RWPE1 (cell line): ENCODE data around the gene SVEP1.

ENCODE experiments used
- CTCF ChIA-PET: fragments of 350-600 bp; sonication (Branson Sonifier 250); formaldehyde crosslinking; extraction: SDS; loops from one replicate; lab custom pipeline; 2021; lab: Yijun Ruan, JAX
- POLR2A ChIA-PET: fragments of 400-600 bp; formaldehyde crosslinking; extraction: SDS; loops from one replicate; lab custom pipeline; 2020; ENCODE audit warnings: antibody characterized with exemption; ENCODE audit not compliant: low non-redundant PET; lab: Yijun Ruan, JAX
- DNase-seq: peaks from one replicate; pipeline ENCODE4 v3.0.0; 2012; ENCODE audit warnings: low spot score
- H3K27ac ChIP-seq: fragments of 450-650 bp; 2 replicates; pipeline ENCODE4 v1.5.1; 2017
- CTCF ChIP-seq: fragments of 450-650 bp; conservative IDR thresholded peaks from 2 replicates; pipeline ENCODE4 v1.5.1; 2017; ENCODE audit warnings: low read depth, mild to moderate bottlenecking

SVEP1 gene

DNA sequence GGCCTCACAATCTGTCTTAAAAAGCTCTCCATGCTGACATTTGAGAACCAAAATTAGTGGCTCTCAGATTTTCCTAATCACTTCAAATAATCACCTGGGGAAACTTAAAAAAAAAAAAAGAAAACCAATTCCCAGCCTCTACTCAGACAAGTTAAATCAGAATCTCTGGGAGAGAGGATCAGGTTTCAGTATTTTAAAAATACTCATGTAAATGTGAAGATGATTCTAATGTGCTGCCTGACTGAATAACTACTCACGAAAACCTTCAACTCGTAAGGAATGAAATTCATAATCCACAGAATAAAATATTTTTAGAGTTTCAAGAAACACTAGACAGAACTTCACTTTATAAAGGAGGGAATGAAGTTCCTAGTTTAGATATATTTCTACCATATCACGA lies 114.4 kb downstream of the SVEP1 start:
- ChIA-PET CTCF (no interaction called here), POLR2A (no interaction called here)
- no peak overlapping the region for H3K27ac ChIP-seq
- DNase-seq, result no peak
- no peak for TF ChIP-seq CTCF

DNA sequence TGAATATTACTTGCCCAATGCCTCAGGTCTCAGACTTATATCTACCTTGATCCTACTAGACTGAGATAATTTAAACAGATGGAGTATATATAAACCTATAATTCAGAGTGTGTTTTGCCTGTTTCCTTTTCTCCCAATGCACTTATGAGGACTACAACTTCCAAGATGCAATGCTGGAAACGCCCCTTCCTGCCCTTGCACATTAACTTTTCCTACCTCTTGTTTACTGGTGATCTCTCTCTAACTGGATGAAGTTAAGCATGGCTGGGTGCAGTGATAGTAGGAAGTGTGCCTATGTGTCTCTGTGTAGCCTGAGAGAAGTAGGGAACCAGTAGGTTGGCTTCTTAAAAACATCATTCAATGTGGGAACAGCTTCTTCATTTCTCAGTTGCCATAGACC lies 115.2 kb downstream of the SVEP1 start:
- no peak for TF ChIP-seq CTCF
- POLR2A ChIA-PET, result no interaction called here
- DNase-seq, result no peak
- H3K27ac ChIP-seq, result no peak overlapping the region
- CTCF ChIA-PET, result no interaction called here

- no peak overlapping the region for H3K27ac ChIP-seq
- ChIA-PET POLR2A (no interaction called here), CTCF (no interaction called here)
- no peak for DNase-seq
- TF ChIP-seq CTCF, result no peak
Observed at GRCh38 chr9:110463499-110463898, 116.0 kb downstream of the SVEP1 start.

GRCh38 chr9:110457245-110457644 lies 122.3 kb downstream of the SVEP1 start:
- DNase-seq, result no peak
- H3K27ac ChIP-seq, result no peak overlapping the region
- POLR2A ChIA-PET, result no interaction called here
- CTCF ChIA-PET, result no interaction called here
- TF ChIP-seq CTCF, result no peak

- DNase-seq, result no peak
- CTCF ChIA-PET, result no interaction called here
- no peak for TF ChIP-seq CTCF
- no peak overlapping the region for H3K27ac ChIP-seq
- POLR2A ChIA-PET, result no interaction called here
Observed at GRCh38 chr9:110456681-110457080, 122.9 kb downstream of the SVEP1 start.

DNA sequence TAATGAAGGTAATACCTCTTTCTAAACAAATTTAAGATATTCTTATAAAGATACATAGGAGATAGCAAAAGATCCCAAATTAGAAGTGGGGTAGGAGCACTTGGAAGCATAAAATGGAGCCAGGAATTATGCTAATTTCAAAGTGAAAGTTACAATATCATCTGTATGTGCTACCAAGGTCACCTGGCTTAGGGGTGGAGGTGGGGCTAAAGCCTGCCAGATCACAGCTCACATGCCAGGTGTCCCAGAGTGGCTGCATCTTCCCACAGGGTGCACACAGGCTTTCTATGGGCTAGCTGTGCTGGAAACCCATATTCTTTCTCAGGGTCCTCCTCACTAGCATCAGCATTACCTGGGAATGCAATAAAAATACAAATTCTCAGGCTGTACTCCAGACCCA lies 123.7 kb downstream of the SVEP1 start:
- ChIA-PET CTCF (no interaction called here), POLR2A (no interaction called here)
- DNase-seq, result no peak
- H3K27ac ChIP-seq, result no peak overlapping the region
- TF ChIP-seq CTCF, result no peak
